Stimulated activated CD4-positive, alpha-beta T cell treated with anti-CD3 and anti-CD28 coated beads, TNF-alpha, amount 100 ng/mL, for 4 hours (primary cell): ENCODE data around the gene SSX2IP.

Experiments used
- DNase-seq, 3 experiments: peaks; one replicate each; pipeline ENCODE4 v3.0.0-alpha.2; 2020; ENCODE audit warnings: low read depth in 3 of 3

Gene SSX2IP

DNA sequence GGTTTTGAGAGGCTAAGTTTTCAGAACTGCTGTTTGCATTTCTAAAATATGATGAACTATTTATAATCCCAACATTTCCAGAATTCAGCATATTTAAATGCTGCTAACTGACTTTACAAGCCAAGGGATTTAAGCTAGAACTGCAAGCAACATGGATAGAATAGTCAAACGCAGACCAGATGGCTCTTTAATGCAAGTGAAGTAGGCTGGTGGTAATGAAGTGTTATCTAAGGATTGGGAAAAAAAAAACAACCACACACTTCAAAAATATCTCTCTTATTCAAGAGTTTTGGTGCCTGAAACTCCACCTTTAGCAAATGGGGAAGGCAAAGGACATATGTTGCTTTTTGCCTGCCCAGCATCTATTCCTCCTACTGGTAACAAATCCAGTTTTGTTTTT is 20.9 kb upstream of the SSX2IP start:
- no peak for DNase-seq

DNA sequence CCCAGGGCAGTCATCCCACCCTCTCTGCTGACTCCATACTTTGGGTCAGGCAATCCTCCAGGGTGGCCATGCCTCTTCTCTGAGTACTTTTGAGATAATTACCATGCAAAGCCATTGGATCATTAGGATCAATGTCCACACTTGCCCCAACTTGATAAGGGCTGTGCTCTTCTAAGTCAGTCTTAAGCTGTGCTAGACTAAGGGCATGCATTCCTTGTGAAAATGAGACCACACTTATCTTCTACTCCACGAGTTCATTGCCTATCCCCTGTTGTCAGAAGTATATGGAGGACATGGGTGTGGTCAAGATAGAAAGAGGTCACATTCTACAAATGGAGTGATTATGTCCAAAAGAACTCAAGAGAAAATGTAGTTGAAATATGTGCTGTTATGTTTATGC is 18.9 kb upstream of the SSX2IP start:
- no peak for DNase-seq

DNA sequence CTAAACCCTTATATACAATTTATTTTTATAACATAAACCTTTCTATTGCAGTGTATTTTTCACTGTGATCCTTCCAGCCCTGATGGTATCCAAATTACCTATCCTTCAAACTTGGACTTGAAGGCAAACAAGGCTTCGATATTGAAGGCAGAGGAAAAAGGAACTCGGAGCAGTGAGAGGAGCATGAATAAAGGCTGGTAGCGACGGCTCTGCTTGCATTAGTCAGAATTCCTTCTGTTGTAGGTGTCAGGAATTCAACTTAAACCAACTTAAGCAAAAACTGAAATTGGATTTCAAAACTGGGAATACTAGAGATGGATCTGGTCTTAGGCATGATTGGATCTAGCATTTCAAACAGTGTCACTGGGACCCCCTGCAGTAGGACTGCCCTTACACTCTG is 17.8 kb upstream of the SSX2IP start:
- no peak for DNase-seq

DNA sequence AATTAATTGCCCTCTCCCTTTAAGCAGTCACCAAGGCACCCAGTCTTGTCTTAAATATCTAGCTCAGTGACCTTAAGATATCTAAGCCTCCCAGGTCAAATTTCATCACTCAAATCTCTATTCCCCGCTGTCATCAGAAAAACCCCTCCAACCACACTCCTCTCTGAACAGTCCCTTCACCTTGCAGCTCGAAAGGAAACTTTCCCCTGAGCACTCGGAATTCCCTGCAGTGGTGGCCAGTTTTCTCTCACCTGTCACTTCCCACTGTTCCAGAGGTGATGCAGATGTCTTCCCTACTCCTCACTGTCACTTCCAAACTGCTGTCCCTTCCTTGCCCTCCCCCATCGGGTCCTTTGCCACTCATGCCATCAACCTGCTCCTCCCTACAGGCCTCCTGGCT is 15.3 kb upstream of the SSX2IP start:
- no peak for DNase-seq

DNA sequence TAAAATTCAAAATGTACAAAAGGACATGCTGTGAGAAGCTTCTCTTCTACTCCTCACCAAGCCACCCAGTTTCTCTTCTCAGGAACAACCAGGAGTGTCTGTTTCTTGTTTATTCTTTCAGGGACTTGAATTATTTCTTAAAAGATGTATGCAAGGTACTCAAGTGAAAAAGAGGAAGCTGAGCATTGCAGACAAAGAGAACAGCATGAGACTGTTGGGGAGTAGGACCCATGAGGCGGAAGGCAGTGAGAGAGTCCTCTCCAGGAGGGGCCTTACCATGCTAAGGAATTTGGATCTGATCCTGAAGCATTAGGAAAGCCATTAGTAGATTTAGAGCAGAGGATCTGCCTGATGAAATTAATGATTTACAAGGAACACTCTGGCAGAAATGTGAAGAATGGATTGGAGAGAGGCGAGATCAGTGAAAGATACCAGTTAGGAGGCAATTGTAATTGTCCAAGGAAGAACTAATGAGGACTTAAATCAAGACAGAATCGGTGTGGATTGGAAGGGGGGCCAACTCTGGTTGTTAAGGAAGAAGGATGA is 14.7 kb upstream of the SSX2IP start:
- no peak for DNase-seq

DNA sequence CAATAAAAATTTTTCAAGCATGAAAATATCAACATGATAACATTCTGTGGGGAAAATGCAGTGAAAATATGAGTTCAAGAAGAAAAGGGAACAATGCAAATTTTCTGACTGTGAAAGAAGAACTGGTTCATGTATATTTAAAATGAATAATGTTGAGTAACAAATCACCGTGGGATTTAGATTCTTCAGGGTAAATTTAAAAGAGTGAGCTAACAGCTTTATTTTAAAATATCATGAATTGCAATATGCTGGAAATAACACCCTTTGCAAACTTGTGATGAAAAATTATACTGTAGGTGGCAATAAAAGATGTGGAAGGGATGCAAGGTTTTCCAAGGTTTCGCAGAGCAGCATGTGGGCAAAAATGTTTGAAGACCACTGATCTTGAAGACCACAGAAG is 13.2 kb upstream of the SSX2IP start:
- no peak for DNase-seq

DNA sequence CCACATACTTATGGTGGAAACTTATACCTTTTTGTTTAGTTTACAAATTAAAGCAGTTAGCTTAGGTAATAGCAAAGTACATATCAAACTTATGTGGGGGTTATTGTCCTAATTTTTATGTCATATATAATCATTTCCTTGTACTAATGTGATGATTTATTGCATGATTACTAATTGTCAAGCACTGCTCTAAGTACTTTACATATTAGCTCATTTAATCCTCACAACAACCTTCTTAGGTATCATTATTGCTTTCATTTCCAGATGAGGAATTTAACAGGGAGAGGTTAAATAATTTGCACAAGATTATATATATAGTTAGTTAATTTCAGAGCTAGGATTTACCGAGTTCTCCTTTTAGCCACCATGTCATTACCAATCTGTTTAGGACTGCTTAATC is 11.9 kb upstream of the SSX2IP start:
- no peak for DNase-seq

DNA sequence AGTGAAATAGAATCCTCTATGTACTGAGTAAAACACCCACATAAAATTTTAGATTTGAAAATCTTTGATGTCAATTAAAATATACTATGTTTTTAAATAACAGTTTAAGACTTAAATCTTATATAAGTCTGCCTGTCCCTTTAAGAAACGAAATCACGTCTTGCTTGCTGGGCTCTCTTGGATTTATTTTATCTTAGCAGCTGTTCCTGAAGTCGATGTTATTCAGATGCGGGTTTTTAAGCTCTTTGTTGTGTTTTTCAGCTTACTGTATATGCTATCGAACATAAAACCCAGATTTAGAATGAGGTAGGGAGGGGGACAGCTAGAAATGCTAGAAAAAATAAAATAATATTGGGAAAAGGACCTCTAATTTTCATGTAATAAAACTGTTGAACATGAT is 11.1 kb upstream of the SSX2IP start:
- DNase-seq: no peak

DNA sequence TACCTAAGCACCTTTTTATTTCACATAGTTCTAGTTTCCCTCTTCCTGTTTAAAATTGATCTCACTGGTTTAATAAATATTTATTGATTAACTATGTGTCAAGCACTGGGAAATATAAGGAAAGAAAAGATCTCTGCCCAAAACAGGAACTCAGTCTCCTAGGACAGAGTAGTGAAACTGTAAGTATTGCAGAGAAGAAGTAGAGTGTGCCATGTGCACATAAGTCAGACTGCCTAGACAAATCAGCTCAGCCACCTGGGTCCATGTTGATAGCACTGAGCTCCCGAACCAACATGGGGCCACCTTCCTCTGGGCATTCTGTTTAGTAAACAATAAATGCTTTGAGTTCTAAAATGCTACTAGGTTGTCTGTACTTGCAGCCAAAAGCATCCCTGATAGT is 9.8 kb upstream of the SSX2IP start:
- DNase-seq: no peak

DNA sequence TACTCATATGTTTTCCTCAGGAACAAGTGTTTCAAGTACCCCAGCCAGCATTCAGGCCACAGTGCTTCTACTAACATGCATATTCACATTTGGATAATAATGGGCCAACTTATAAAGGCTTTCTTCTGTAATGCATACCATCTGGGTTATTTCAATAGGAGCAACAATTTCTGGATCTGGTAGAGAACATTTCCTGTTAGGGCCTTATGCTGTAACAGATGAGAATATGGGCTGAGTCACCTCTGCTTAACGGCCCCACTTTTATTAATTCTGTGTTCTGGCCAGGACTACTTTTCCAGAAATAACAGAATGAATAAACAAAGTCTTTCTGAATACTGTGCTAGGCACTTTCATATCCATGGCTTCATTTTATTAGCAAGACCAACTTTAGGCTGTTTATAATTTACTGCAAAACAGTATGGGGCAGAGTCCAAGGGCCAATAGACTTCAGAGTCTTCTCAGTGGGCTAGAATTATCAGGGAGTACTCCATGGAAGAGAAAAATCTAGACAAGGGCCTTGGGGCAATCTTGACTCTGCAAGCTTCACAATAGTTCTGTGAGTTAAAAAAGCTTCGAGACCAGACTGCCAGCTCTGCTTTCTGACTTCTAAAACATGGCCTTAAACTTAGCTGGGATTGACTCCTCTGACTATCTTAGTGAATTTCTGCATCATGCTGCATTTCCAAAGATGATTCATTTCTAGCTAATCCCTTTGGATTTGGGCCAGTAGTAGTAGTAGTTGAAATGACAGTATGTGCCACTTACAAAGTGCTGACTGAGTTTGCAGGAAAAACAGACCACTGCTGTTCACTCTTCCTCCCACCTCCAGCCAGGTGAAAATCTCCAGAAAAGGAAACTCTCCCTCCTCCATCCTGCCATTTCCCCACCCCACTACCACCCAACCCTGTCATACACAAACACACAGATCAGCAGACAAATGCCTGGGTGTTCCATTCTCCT is 8.2 kb upstream of the SSX2IP start:
- DNase-seq: no peak

DNA sequence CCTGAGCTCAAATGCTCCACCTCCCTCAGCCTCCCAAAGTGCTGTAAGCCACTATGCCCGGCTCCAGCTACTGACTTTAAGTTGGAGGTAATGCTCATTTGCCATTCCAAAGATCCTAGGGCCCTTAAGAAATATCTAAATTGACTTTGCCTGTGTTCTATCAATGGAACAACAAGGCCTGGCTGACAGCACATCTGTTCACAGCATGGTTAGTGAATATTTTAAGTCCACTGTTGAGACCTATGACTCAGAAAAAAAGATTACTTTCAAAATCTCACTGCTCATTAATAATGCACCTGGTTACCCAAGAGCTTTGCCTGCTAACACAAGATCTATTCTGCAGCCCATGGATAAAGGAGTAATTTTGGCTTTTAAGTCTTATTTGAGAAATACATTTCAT is 3.5 kb upstream of the SSX2IP start:
- DNase-seq: no peak

DNA sequence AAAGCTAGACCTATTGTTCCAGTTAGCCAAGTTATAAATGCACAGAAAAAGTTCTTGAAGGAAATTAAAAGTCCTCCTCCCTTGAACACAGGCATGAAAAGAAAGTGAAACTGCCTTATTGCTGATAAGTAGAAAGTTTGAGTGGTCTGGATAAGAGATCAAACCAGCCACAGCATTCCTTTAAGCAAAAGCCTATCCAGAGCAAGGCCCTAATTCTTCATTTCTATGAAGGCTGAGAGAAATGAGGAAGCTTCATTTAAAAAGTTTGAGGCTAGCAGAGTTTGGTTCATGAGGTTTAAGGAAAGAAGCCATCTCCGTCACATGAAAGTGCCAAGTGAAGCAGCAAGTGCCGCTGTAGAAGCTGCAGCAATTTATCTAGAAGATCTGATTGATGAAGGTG is 2.7 kb upstream of the SSX2IP start:
- DNase-seq: no peak

DNA sequence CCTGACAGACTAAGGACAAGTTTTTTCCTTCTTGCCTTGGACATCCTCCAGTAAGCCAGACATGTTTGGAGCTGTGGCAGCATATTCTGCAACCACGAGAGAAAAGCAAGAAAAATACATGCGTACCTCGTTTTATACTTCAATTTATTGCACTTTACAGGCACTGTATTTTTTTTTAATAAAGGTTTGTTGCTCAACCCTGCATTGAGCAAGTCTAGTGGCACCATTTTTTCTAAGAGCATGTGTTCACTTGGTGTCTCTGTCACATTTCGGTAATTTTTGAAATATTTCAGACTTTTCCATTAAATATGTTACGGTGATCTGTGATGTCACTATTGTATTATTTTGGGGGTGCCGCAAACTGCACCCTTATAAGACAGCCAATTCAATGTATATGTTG is 2.1 kb upstream of the SSX2IP start:
- DNase-seq: no peak

DNA sequence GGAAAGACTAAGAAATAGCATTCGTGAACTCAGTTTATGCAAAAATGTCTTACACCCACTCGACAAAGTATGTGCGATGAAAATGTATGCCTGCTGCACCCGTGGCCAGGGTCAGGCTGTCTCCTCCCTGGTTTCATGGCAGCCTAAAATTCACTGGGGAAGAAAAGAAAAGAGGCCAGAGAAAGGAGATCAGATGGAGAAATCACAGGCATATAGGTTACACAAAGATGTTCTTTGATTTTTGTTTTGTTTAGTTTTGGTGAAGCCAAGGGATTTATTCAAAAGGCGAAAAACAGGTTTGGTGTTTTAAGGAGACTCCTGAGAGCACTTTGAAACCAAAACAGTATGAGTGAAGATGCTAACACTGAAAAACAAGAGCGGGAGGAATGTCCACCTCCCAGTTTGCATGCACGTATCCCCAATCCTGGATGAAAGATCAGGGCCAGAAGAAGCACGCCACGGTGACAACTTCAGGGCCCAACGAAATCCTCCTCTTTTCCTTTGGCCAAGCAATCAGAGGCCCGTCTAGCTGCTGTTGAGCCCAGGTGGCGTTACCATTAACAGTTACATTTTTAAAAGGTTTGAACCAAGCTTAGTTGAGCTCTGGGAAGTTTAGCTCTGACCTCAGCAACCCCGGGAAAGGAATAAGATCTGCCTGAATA is 992 bp upstream of the SSX2IP start:
- DNase-seq: no peak

DNA sequence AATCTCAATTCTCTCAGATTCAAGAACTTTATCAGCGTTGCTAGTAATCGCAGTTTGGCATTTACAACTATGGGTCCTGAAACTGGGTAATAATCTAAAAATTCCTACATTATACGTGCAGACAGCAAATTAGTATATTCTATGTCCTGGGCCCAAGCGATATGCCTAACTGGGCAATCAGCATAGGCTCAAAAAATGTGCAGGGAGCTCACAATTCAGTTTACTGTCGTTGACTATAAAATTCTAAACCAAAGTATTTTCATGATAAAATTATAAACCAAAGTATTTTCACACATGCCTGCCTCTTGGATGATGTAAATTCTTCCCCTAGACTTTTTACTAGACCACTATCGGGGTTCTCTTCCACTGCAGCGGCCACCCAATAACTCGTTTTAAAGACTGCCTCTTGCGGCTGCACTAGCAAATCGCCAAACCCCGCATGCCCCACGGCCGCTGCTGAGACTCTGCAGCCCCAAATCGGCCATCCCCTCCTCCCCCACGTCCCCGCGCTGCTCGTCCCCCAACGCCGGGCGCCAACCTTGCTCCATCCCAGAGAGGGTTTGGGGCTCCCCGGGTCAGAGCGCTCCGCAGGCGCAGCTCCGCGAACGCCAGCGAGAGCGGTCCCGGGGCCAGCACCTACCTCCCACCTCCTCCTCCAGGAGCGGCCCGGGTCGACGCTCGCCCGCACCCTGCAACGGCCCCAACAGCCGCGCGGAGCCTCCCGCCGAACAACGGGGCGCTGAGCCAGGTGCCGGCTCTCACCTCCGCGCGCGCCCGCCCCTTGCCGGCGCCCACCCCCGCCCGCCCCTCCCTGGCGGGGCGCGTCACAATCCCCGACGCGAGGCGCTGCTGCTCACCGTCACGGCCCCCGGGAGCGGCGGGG is 506 bp downstream of the SSX2IP start:
- no peak for DNase-seq

DNA sequence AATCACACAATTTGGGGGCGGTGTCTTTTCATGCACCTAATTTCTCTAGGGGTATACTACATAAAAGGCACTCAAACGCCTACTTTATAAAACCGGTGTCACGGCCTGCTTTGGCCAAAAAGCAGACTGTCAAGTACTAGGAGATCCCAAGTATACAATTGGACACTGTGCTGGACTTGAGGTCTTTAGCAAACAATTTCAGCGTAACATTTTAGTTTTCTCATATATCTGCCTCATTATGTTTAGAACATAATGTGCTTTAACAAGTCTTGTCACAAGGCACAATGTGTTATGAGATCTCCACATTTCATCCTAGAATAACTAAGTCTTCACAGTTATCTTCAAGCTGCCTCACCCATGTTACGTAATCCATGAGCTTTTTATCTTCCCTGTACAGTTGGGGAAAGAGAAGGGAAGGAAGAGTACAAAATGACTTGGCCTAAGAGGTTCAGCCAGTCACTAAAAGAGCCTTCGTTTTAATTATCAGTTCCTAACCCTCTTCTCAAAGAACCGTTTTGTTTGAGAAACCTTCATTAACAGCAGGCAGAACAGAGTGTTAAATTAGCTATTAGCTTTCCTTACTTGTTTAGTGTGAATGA is 1.7 kb downstream of the SSX2IP start:
- no peak for DNase-seq

DNA sequence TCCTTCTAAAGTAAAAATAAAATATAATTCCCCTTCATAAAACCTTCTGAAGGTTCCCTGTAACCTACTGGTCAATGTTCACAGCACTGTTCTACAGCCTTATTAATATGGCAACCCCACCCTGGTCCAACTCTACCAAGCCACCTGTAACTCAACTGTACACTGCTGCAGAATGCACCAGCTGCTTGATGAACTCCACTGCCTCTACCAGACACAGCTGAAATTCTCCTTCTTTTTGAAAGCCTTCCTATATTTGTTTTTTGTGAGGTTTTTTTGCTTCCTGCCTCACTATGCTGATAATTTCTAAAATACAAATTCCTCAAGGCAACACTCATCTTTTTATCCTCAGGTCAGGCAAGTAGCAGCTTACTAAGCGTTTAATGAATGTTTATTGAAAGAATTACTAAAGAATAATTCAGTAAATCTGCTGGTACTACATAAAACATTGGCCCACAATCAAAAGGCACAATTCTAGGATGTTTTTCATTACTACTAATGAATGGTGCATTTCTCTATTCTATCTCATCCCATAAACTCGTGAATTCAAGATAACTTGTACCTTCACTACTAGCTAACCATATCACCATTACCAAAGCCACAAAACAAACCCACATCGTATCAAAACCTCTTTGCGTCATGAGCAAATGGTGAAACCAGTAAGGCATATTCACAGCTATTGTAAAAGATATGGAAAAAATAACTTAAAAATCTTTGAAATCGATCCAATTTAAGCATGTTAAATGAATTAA is 2.4 kb downstream of the SSX2IP start:
- DNase-seq: no peak

DNA sequence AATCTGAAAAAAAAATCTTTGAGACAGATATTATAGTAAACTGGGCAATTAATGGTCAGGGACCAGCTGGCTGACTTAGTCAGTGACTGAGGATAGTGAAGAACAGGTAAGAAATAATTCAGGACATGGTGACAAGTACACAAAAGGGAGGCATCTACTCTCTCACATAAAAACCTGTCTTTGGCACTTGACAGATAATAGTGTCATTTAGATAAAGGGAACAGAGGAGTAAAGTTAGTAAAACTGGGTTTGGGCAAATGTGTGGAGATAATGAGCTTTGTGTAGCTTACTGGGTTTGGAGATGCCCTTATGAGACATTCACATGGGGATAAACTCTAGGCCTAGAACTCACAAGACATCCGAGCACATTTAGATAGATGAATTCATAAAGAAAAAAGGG is 4.0 kb downstream of the SSX2IP start:
- DNase-seq: no peak

DNA sequence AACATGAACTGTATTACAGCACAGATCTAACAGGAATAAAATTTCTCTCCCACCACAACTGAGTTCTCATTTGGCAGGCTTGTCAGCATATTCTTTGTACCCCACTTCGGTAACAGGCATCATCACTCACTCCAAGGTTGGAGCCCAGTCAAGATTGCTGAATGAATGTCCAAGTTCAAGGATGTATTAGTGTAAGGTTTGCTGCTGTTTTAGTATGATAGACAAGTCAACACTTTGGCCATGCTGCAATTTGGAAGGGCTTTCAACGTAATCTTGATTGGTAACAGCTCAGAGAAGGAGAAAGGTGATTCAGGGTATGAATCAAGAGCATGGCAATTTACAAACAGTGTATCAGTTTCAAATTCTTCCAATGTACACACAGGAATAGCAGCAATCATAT is 6.8 kb downstream of the SSX2IP start:
- no peak for DNase-seq

DNA sequence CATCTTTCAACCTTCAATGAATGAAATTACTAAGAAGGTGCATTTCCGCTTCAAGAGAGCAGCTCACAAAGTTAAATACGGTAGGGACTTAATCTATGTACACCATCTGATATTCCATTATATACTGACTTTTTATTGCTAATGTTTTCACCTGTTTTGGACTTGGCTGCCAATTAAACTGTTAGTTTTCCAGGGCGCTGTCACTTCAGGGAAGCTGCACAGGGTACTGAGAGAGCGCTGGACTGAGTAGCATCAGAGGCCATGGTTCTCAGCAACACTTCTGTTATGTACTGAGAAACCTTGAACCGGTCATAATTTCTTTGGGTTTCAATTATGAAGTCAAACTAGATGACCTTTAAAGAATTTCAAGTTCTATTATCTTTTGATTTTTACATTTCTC is 8.2 kb downstream of the SSX2IP start:
- DNase-seq: no peak
